Breast epithelium (tissue), 3 donors: ENCODE measurements around the gene RIPOR3.

Source experiments
- POLR2AphosphoS5 ChIP-seq, 3 donors: sonication (generic); formaldehyde crosslinking; IDR thresholded peaks; one replicate each; pipeline ENCODE4 v1.6.1; 2017; ENCODE audit warnings: antibody characterized with exemption in 3 of 3
- TF ChIP-seq, protein P1 (sequence below), 3 donors: fragments of 450-650 bp; IDR thresholded peaks; one replicate each; pipeline ENCODE4 v1.5.1; 2016 to 2017; ENCODE audit warnings: antibody characterized with exemption in 3 of 3, mild to moderate bottlenecking in 3 of 3, moderate library complexity in 3 of 3

DNA sequence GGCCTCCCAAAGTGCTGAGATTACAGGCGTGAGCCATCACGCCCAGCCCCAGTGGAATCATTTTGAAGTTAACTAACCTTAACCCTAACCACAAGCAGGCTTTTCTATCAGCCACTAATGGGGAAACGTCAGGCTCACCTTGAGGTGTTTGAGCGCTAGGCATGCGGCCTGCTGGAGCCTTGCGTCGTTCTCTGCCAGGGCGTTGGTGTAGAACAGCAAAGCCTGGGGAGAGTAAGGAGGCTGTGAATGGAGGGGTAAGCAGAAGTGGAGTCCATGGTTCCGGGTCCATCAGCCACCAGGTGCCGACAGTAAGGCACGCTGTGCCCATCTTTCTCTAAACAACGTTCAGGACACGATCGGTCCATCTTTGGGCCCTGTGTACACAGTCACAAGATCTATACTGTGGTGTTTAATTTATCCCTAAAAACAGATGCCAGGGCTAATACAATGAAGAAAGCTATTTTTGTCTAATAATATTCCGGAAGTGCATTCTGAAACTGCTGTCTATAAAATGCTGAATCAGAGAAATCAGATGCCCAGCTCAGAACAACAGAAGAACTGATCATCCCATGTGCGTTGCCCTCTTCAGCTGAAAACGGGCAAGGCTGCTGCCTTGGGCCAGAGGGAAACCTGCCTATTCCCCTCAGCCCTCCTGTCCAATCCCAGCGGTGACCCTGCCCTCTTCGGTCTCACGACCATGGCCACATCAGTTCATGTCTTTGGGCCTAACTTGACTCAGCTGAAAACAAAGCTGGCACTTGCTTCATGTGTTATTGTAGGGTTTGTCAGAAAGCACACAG, 101.6 kb downstream of the RIPOR3 start:
- TF ChIP-seq, protein P1, sequence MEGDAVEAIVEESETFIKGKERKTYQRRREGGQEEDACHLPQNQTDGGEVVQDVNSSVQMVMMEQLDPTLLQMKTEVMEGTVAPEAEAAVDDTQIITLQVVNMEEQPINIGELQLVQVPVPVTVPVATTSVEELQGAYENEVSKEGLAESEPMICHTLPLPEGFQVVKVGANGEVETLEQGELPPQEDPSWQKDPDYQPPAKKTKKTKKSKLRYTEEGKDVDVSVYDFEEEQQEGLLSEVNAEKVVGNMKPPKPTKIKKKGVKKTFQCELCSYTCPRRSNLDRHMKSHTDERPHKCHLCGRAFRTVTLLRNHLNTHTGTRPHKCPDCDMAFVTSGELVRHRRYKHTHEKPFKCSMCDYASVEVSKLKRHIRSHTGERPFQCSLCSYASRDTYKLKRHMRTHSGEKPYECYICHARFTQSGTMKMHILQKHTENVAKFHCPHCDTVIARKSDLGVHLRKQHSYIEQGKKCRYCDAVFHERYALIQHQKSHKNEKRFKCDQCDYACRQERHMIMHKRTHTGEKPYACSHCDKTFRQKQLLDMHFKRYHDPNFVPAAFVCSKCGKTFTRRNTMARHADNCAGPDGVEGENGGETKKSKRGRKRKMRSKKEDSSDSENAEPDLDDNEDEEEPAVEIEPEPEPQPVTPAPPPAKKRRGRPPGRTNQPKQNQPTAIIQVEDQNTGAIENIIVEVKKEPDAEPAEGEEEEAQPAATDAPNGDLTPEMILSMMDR (IDR thresholded peaks at IDR 0.05): no peak
- TF ChIP-seq POLR2AphosphoS5 (IDR thresholded peaks at IDR 0.05): no peak
